Kidney glomerular epithelial cell (primary cell): Measurements from ENCODE around the gene GUCY1A2.
A peak's percentile ranks its signal among the peaks of the same experiment; 100 is the strongest.

Experiments
- DNase-seq: peaks from one replicate; lab custom pipeline; 2025; lab: John Stamatoyannopoulos, UW

The GUCY1A2 gene

DNA sequence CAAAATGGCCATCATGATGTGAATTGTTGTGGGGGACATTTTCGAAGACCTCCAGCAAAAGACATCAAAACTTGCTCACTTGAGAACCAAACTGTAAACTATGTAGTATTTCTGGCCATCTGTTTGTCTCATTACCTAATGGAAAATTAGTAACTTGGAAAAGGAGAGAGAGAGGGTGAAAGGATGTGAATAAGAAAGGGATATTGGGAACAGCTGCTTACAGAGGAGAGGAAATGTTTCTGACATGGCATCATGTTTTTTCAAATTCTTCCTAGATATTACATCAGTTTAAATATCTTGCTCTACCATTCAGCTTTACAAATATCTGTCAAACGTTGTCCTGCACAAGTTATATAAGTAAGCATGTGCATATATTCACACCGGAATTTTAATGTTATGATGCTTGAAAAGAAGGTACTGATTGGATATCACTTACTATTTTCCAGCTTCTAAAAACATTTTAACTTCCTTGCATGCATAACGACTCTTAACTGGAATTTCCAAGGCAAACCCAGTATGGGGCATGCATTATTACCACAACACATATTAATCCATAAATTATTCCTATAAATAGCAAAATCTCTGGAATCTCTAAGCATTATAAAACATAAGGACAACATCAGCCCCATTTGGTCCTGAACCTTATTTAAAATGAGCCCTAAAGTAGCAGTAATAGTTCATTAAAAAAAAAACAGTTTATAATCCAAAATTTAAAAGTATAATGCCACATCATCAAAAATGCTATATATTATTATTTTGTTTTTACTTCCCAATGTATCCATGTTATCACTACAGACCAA lies 20.0 kb downstream of the GUCY1A2 start:
- DNase-seq, result no peak

DNA sequence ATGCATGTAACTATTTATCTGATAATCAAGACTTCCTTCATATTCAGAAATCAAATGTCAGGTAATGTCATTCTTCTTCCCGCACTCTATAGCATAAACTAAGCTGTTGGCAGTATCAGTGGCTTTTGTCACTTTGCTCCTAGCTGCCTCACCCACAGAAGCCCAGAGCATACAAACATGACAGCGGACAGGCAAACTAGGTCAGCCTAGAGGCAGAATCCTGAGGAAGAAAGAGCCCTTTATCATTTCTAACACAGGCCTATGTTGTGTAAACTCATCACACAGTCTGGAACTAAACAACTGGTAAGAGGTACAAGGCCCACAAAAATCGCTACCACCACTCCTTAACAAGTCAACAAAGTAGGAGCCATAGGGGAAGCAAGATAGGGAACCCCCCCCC lies 21.0 kb downstream of the GUCY1A2 start:
- no peak for DNase-seq

DNA sequence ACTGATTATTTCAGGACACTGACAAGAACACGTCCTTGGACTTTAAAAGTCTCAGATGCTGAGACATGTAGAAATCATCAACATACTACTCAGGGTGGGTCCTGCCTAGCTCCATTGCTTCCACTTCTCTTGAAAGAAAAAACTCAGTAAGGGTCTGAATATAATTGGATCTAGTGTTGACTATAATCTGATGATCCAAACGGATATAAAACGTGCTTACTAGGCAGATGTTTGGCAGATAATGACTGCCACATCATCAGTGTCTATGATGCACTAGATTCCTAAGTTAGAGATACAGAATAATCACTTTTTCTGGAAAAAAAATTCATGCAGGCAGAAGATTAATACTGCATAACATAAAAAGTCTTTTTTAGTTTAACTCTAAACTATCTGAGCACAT lies 21.6 kb downstream of the GUCY1A2 start:
- no peak for DNase-seq

DNA sequence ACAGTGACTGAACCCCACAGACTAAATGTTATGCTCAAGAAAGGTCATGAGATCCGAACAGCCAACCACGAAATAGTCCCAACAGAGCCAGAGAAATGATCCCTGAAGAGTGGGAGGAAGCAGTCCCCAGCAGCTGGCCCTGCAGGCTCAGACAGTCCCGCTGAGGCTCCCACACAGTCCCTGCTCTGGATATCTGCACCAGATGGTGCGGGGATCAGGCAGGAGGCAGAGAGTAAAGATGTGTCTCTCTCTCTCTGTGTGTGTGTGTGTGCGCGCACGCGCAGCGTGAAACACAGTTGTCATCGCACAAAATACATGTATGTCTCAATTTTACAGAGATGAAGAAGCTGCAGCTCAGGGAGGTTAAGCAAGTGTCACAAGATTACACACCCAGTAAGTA lies 27.9 kb downstream of the GUCY1A2 start:
- no peak for DNase-seq

DNA sequence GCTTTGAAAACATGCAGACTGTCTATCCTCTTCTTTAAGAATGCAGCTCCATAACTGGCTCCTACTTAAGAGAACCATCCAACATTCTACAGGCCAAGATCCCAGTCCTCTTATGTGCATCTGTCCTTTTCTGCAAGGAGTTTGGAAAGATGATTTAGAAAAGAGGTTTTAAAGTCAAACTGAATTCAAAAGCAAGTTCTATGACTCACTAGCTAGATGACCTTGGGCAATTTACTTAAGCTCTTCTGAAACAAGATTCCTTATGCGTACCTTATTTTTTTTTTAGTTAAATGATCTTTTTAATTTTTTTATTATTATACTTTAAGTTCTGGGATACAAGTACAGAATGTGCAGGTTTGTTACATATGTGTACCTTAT lies 29.2 kb downstream of the GUCY1A2 start:
- no peak for DNase-seq

DNA sequence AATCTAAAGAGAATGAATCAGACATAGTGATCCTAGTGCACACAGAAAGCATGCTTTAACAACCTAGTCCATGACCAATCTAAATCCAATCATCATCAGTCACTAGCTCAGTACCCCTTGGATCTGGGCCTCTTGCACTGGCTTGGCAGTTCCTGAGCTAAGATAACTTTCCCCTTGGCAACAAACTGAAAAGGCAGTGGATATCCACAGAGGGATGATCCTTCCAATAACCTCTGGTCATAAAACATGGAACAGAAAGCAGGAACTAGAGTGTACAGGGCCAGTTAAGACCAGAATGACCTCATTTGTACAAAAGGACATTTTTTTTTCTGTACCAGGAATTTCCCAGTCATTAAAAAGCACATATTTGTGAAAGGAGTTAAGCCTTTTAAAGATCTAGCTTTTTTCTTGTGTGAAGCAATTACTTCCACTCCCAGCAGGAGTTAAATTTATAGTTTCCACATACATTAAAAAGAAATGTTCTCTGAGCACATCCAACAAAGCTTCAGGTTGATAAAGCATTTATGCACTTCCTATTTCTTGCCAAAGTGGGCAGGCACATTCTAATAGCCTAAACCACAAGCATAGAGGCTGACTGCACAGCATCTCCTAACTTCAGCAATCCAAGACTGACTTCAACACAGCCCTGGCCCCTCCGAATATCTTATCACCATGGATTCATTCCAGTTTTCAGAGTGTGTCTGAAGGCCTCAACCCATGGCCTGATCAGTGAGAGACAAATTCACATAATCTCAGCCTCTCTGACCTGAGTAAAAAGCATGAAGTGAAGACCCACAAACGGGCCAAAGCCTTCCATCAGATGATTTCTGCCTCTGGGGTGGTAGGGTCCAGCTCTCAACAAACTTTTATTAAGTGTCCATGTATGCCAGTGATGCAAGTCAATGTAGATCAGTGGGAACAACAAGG lies 29.9 kb downstream of the GUCY1A2 start:
- peak; percentile 44 for DNase-seq

DNA sequence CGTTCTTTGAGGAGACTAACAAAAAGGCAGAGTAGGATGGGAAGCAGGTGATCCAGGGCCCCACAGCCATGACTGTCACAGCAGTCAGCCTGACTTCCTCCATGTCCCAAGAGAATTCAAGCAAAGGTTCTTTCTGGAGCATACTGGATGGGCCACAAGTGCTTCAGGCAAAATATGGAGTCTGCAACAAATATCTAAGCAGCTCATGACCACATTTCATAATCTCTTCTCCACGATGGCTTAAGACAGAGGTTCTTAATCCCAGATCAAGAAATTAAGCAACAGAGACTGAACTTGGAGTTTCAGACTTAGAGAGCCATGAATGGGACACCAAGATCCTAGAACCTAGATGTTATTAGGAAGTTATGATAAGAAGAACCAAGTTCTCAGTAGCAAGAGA lies 31.6 kb downstream of the GUCY1A2 start:
- no peak for DNase-seq

DNA sequence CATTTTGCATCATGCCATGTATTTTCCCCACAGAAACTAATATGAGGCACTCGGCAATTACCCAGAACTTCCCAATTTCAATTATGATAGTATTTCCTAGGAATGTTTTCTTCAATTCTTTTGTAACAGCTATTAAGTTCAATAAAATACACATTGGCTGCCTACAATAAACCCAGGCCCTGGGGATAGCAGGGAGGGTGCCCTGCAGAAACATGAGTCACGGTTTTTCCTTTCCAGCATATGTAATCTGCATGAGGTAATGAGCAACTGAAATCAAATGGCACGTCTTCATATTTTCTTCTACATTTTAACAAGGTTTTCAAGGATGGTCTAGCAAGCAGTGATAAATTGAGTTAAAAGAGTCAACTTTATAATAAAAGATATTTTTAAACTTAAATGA lies 32.0 kb downstream of the GUCY1A2 start:
- DNase-seq, result no peak

DNA sequence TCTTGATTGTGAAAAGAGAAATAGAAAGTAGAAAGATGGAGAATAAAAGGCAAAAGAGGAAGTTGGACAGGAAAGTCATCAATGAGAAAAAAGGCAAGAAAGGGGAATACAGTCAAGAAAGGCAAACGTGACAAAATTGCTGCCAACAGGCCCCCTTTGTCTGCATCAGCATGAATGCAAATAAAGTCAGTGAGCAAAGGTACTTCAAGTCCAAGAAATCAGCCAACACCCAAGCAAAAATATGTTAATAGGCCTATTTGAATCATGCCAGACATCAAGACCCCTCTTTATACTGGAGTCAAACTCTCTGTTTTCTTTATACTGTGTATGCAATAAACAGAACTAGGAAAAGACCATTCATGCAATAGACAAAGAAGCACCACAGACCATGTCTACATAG lies 34.3 kb downstream of the GUCY1A2 start:
- DNase-seq, result no peak

DNA sequence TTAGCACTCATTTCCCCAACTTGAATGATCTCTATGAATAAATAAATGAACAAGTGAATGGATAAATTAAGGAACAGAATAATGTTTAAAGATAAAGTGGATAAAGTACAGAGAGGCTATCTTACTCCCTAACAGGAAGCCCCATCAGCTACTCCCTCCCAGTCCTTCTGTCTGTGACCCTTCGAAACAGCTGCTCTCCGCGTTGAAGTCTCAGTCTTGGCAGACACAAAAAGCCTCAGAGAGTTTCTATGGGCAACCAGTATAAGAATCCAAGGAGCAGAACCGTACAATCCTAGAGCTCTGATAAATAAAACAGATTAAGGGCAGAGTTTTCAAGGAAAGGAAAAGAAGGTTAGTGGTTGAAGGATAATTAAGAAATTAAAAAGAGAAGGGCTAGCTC lies 35.0 kb downstream of the GUCY1A2 start:
- DNase-seq, result no peak

DNA sequence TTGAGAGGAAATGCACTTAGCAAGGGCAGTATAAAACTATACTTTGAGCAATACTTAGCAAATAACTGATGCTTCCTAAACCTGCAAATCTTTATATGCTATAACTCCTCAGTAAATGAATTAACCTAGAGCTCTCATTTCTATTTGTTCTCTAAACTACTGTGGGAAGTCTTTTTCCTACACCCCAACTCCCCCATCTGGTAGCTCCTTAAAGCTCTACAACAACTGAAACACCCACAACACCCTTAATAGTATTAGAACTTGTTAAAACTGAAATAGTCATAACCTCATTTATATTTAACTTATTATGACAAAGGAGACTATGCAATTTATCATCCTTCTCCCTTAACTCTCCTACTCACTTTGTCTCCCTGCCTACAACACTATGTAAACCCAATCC lies 43.4 kb downstream of the GUCY1A2 start:
- DNase-seq, result no peak

DNA sequence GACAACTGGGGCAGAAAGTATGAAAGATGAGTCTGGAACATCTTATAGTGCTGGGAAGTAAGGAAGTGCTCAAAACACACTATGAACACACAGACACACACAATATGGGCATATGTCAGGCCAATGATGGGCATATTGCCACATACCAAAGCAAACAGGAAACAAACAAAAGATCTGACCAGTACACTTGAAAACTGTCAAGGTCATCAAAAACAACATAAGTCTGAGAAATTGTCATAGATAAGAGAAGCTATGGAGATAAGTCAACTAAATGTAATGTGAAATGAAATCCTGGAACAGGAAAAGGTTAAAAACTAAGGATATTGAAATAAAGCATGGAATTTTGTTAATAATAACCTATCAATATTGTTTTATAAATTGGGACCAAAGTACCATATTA lies 46.4 kb downstream of the GUCY1A2 start:
- DNase-seq, result no peak

DNA sequence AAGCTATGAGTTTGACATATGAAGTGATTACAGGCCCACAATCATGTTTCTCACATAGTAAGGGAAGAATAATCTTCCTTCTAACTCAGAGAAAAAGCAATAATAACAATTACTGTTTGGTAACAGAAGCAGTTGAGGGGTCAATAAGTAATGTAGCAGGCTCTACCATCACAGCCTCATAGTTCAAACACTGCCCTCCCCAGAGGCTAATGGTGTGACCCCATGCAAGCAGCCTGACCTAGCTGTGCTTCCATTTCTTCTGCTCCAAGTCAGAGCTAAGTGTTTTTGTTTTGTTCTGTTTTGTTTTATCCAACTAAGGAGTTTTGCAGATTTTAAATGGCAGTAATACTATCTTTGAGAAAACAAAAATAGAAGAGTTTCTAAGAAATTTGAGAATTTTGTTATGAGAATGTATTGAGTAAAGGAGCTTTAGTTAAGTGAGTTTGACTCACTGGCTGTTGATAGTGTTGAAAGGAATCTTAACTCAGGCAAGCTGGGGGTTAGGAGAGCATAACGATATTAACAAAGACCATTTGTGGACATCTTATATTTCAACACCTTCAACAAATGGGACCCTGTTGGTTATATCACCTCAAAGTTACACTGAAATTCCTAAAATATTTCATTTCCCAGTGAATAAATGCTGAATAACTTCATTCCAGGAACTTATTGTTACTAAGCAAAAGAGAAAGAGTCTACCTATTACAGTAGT lies 48.5 kb downstream of the GUCY1A2 start:
- no peak for DNase-seq

DNA sequence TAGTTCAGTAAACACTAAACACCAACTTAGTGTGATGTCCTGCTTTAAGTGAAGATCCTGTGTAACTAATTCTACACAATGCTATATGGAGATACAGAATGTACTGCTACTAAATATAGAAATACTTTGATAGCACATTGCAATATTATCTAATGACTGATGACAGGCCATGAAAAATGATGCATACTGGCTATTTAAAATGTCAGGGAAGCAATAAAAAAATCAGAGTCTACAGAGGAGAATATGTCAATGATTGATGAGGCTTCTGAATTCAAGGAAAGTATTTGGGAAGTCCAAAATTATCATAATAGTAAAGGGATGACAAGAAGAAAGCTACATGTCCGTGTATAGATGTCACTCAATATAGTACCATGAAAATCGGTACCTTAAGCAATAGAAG lies 55.3 kb downstream of the GUCY1A2 start:
- no peak for DNase-seq

DNA sequence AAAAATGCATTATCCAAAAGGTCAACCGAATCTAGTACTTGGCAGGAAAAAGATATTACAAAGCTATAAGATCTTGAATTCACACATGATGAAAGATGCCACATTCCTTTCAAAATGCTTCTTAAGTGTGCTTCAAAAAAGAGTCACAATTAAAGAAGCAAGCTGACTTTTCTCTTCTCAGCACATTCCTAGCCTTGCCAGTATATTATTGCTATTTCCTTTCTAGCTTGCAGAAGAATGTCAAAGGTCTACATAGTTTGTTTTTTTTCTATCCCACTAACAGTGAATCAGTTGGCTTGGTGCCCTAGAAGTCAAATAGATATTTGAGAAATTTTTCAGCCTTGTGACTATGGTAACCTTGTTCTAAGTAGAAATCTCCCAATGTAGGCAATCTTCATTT lies 56.8 kb downstream of the GUCY1A2 start:
- peak; percentile 85 for DNase-seq

DNA sequence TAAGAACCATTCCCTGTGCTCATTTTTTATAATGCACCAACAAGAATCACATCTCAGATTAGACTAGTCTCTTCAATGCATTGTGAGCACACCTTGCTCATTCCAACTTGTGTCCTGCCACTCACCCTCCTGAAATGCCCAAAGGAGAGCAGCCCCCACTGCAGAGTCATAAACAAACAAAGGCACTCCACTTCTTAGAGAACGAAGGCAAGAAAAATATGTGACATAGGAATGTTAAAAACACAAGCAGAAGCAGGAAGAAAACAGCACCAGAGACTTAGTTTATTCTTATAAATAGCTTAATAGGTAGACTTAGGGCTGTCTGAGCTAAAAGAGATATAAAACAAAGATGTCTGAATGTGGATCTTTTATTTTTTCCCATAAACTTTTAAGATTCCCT lies 57.2 kb downstream of the GUCY1A2 start:
- no peak for DNase-seq

DNA sequence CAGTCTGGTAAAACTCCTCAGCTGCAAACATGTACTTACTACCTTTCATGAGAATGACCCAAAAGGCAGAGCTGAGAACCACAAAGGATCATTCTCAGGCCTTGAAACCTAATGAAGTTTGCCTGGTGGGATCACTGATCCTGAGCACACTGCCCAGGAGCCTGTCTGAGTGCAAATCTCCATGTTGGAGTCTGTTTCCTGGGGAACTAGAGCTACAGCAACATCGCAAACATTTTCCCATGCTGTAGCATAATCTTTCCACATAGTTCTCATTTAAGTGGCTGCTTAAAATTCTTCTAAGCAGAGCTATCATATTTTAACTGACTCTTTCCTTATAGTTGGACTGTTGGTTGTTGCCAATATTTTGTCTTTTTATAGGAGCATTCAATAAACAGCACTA lies 58.5 kb downstream of the GUCY1A2 start:
- DNase-seq, result no peak

DNA sequence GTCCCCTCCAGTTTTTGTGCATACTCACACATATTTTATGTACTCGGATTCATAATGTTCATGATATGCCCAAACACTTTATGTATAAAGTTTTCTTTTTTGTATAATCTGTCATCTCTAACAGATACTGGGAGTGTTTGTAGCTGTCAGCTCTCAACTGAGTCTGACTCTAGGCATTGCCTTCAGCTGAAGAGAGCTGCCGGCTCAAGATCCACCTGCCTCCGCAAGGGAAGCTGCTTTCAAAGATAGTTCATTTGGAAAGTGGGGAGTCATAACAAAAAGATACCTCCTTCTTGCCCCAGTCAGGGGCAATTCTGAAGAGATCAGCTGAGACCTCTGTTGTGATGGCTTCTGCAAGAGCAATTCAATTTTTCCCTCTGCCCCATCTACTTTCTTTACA lies 58.9 kb downstream of the GUCY1A2 start:
- no peak for DNase-seq

DNA sequence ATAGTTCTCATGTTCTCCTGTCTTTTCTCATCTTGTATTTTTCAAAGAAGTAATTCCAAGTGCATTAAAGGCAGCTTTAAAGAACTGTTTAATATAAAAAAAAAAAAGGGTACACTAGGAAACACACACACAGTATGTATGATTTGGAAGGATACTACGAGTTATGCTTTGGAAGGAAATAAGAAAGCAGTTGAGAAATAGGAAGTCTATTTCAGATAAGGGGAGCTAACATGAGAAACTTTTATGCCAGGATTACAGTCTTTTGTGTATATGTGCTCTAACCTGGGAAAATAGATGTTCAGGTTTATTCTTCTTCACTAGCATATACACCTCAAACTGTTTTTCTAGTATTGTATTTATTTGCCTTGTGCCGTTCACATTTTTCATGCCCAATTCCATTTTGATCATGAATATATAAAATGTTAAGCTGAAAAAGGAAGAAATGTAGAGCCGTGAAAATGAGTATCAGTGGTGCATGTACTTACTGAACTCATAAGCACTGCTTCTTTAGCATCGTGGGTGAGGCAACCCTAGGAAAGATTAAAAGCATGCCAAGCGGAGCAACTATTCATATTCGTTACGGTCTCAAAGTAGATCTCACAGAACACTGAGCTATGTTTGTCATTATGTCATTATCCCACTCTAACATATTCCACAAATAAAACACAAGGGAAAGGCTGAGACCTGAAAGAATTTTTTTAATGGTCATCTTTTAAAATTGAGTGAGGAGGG lies 59.6 kb downstream of the GUCY1A2 start:
- no peak for DNase-seq

DNA sequence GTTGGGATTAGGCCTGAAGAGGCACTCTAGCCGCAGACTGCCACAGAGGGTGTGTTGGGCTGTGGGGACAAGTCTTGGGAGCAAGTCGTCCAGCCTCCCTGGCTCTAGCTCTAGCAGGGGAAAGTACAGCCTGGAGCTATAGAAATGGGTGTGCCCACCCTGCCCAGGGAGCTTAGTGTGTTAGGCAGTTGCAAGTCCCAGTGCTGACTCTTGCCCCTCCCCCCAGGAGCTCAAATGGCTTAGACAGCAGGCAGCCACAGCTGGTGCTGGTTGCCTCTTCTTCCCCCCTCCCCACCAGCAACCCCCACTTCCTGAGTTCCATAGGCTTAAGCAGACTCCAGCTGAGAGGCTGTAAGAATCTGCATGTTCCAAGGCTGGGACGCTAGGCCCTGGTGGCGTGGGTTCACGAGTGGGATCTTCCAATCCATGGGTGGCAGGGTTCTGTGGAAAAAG lies 61.2 kb downstream of the GUCY1A2 start:
- no peak for DNase-seq

DNA sequence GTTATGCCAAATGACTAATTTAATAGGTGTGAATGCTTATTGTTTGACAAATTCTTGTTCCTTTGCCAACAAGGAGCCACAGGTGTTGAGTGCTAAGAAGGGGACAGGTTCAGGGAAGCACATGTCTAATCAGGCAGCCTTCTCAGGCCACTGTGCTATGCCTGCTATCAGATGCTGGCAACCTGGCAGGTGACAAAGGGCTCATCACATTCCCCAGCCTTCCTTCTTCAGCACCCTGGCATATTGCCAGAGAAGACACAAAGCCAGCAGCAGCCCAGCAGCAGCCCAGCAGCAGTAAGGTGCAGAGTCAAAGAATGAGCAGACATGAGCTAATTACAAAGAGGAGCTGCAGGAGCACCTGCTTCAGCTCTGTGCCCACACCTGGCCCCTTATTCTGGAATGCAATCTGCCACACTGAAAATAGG lies 68.2 kb downstream of the GUCY1A2 start:
- no peak for DNase-seq

DNA sequence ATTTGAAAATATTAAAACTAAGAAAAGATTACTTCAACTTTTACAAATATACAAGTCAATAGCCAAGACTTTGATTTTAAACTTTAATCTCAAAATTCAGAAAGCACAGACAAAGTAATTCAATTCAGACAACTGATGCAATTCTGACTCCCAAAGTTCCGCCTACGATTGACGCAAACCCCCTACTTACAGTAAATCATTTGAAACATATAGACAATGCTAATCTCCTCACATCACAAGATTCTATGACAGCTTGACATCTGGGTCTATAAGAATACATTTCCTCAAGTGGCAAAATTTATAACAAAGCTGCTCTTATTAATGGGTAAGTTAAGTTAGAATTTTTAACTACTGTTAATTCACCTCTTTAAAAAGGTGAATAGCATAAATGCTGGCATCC lies 75.2 kb downstream of the GUCY1A2 start:
- DNase-seq, result no peak
